ENCODE measurements around the gene SCTR.

The SCTR gene

DNA sequence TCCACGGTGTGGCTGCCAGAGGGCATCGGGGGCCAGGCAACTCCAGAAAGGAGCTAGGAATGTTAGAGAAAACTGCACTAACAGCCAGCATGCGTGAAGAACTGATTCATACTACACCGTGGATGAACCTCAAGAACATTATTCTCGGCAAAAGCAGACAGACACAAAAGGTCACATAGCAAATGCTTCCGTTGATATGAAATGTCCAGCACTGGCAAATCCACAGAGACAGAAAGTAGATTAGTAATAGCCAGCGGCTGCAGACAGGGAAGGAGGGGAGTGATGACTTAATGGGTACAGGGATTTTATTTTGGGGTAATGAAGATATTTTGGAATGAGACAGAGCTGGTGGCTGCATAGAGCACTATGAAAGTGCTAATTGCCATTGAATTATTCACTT is 37.4 kb downstream of the SCTR start:
- DNase-seq, result no peak

- DNase-seq, result no peak
Observed at GRCh38 chr2:119486196-119486827, 38.0 kb downstream of the SCTR start.

GRCh38 chr2:119485336-119486110 is 38.8 kb downstream of the SCTR start:
- no peak for DNase-seq

DNA sequence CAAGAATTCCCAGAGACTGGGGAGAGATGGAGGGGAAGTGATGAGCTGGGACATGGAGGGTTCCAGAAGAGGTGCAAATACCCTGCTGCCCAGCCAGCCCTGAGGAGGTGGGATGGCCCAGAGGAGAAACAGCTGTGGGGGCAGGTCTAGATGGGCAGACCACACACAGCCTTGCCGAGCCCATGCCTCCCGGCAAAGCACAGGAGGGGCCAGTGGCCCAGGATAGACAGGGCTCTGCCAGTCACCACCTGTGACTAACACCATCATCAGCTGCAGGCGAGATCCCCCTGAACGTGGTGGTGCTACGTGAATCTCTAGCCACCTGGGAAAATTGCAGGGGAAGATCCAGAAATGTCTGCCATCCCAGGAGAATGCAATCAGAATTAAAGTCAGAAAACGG is 39.4 kb downstream of the SCTR start:
- DNase-seq, result no peak

- no peak for DNase-seq
Observed at GRCh38 chr2:119483896-119484718, 40.2 kb downstream of the SCTR start.

DNA sequence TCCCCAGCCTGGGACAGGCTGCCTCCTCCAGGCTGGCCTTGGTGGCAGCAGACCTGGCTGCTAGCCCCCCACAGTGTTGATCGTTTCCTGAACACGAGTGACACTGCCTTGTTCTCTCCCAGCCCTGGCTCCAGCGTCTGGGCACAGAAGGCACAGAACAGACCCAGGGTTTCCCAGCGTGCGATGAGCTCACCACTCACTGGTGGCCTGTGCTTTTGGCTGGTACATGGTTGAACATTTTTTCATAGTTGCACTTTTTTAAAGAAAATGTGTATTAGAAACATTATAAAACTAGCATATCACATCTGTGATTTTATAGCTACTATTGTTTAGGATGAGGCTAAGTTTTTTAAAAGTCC is 40.9 kb downstream of the SCTR start:
- DNase-seq, result no peak

GRCh38 chr2:119482481-119483394 is 41.5 kb downstream of the SCTR start:
- DNase-seq, result no peak

DNA sequence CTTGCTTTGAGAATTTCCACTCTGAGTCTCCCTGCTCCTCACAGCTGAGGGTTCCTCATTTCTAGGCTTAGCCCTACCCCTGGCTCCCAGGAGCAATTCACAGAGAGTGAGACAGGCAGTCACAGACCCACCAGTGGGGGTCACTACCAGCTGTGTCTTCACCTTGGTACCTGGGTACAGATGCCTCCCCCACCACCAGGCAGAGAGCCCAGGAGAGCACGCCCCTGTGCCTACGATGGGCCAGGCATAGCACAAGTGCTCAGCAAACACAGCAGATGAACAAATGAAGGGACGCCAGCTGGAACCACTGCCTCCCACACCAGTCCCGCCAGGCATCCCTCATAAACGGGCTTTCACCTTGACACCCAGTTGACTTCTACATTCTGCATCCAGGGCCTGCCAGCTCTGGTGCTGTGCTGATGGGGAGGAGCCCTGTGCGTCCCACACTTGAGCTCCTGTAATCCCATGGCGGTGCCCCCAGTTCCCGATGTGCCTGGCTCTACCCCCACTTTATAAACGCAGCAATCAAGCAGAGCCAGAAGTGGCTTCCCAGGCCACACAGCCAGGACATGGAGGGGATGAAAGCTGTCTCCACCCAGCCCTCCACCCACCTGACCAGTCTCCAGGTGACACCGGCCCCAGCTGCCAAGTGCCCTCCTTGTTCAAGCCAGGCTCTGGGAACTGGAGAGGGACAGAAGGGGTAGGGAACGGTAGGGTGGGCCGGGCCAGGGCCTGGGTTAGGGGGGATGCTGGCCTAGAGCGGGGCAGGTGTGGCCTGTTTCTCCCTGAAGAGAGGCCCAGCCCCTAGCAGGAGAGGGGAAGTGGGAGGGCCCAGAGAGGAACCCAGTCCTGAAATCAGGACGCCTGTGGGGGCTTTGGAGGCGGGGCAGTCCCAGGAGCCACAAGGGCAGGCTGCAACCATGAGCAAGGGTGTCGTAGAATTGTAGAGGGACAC is 42.5 kb downstream of the SCTR start:
- no peak for DNase-seq

- DNase-seq, result no peak
Observed at GRCh38 chr2:119480718-119481142, 43.6 kb downstream of the SCTR start.

DNA sequence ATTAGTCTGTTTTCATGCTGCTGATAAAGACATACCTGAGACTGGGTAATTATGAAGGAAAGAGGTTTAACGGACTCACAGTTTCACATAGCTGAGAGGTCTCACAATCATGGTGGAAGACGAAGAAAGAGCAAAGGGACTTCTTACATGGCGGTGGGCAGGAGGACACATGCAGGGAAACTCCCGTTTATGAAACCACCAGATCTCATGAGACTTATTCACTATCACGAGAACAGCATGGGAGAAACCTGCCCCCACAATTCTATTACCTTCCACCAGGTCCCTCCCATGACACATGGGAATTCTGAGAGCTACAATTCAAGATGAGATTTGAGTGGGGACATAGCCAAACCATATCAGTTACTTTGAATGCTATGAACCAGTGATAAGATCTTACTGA is 44.1 kb downstream of the SCTR start:
- DNase-seq, result no peak

DNA sequence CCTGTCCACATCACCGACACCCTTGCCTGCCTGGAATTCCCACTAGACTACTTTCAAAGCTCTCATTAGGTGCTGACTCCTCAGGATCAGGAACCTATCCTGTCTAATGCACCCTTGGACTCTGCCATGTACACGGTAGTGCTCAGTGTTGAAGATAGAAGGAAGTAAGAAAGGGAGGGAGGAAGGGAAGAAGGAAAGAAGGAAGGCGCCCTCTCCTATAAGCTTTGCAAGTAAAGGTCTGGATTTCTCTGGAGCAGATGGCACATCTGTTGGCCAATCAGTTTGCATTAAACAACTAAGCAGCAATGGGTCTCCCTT is 45.3 kb downstream of the SCTR start:
- DNase-seq, result no peak

GRCh38 chr2:119478188-119478977 is 45.9 kb downstream of the SCTR start:
- no peak for DNase-seq

DNA sequence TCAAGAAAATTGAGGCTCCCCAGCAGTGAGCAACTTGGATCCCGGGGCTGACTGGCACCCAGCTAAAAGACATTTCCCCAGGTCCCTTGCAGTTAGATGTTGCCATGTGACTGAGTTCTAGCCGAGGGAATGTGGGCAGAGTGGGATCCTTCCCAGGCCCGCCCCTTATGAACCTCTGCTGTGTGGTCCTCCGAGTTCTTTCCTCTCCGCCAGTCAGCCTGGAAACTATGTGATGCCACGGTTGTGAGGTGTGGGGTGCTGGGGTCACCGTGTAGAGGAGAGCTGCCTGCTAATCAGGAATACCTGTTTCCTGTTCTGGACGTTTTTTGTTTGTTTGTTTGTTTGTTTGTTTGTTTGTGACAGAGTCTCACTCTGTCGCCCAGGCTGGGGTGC is 47.2 kb downstream of the SCTR start:
- no peak for DNase-seq

DNA sequence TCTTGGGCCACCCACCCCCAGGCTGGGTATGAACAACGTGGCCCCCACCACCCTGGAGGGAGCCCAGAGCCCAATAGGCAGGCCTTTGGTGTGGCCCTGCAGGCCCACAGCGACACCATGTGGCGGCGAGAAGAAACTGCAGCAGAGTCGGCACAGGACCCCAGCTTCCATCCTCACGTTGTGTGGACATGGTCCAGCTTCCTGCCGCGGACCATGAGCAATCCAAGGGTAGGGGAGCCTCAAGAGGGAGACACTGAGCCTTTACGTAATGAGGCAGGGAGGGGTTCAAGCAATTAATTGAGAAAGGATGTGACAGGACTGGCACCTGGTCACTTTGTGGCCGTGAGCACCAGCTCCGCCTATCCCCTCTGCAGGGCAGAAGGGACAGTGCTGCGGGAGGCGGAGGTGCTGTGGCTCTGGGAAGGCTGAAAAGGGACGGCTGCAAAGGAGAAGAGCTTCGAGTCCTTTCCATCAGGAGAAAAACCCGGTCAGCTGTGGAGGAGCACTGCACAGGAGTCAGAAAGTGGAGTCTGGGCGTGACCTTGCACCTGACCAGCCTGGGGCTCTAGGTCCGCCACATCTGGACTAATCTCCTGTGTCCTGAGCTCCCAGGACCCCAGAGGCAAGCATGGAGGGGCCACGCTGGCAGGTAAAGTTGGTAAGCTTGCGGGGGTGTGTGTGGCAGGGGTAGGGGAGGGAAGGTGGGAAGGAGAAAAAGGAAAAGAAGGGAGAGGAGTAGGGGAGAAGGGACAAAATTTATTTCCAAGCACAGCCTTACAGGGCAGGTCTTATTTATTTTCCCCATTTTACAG is 47.8 kb downstream of the SCTR start:
- no peak for DNase-seq

GRCh38 chr2:119475857-119476244 is 48.4 kb downstream of the SCTR start:
- DNase-seq, result no peak

DNA sequence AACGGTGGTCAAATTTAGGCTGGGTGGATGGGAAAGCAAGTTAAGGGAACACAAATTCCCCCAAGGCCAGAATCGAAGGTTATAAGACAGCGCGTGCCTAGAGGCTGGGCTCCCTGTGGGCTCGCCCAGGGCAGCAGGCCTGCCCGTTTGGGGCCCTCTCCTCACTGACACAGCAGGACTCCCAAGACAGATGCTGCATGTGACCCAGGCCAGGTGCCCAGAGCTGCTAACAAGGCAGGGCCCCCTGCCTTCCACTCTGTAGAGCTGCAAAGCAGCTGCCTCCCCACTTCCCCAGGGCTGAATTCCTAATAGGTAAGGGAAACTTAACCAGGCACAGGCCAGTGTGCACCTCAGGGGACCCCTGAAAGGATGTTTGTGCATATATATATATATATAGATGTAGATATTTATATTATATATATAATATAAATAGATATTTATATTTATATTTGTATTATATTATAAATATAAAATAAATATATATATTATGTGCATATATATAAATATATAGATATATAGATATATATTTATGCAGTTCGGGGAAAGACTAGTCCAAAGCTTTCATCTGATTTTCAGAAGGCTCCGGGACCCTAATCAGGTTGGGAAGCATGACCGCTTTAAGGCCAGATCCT is 48.9 kb downstream of the SCTR start:
- DNase-seq, result no peak

GRCh38 chr2:119474371-119475224 is 49.7 kb downstream of the SCTR start:
- DNase-seq, result no peak

GRCh38 chr2:119473621-119474370 is 50.5 kb downstream of the SCTR start:
- no peak for DNase-seq
